Skin epidermis (tissue), 12 donors: ENCODE results near the gene NTRK2.

Experiments used
- H3K27ac ChIP-seq, 21 experiments: fragments of 200-600 bp; sonication (generic) in 11 of 21; one replicate each; pipeline ENCODE4 v1.5.0; 2020; ENCODE audit warnings: mild to moderate bottlenecking in 3 of 21, inconsistent platforms in 2 of 21, moderate library complexity in 2 of 21
- H3K4me3 ChIP-seq, 7 experiments: fragments of 200-600 bp; sonication (generic) in 2 of 7; one replicate each; pipeline ENCODE4 v1.5.0; 2020; ENCODE audit warnings: inconsistent platforms in 2 of 7, mild to moderate bottlenecking in 2 of 7, moderate library complexity in 1 of 7

NTRK2 gene

DNA sequence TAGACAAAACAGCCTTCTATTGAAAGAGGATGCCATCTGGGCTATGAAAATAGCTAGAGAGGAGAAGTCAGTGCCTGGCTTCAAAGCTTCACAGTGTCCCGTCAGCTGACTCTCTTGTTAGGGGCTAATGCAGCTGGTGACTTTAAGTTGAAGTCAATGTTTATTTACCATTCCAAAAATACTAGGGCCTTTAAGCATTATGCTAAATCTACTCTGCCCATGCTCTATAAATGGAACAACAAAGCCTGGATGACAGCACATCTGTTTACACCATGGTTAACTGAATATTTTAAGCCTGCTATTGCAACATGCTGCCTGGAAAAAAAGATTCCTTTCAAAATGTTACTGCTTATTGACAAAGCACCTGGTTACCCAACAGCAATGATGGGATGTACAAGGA is 309.1 kb downstream of the NTRK2 start:
- H3K27ac ChIP-seq, result no peak overlapping the region
- no peak overlapping the region for H3K4me3 ChIP-seq

DNA sequence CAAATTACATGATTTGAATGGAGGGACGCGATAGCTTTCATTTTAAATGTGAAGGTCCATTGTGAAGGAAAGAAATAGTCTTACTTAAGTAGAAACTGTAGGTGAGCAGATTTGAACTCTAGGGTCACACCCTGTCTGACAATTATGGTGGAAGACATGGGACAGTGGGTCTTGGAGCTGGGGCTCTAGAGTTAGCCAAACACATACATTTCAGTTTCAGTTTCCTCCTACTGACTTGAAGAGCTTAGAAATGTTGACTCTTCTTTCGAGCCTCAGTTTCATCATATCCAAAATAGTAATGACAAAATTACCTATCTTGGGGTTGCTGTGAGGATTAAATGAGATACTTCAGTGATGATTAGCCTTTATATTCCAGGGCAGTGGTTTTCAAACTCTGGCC is 314.2 kb downstream of the NTRK2 start:
- no peak overlapping the region for H3K4me3 ChIP-seq
- no peak overlapping the region for H3K27ac ChIP-seq

DNA sequence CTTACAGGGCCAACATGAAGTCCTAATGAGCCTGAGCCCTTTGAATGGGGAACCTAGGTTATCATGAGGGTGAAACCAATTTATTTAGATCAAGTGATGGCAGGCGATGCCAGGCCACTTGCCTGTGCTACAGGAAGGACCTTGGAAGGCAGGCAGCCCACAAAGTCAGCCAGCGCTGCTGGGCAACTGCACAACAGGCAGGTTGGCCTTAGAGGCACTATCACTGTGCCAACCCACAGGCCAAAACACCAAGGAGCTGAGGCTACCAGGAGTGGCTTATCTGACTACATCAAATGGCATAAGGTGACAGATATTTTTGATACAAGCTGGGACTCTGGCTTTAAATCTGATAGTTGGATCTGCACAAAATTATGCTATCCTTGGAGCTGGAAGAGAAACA is 319.1 kb downstream of the NTRK2 start:
- no peak overlapping the region for H3K27ac ChIP-seq
- no peak overlapping the region for H3K4me3 ChIP-seq

DNA sequence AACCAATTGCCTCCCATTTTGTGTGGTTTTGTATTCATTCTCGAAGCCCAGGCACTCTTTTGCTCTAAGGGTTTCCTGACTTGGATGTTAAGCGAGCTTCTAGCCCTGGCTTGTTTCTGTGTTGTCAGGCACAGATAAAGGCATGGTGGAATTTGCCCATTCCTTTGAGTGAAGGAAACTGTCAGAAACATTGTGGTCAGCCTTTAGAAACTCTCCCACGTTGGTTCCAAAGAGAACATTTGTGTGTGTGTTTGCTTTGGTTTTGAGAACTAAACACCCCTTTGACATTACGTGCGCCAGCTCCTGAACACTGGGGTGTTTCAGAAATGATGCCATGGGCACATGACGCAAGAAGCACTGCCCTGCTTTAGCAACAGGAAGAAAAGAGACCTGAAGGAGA is 320.9 kb downstream of the NTRK2 start:
- no peak overlapping the region for H3K4me3 ChIP-seq
- H3K27ac ChIP-seq, result peak overlapping the region in 7 of 21 experiments; percentile 2 to 66 (median 29)

DNA sequence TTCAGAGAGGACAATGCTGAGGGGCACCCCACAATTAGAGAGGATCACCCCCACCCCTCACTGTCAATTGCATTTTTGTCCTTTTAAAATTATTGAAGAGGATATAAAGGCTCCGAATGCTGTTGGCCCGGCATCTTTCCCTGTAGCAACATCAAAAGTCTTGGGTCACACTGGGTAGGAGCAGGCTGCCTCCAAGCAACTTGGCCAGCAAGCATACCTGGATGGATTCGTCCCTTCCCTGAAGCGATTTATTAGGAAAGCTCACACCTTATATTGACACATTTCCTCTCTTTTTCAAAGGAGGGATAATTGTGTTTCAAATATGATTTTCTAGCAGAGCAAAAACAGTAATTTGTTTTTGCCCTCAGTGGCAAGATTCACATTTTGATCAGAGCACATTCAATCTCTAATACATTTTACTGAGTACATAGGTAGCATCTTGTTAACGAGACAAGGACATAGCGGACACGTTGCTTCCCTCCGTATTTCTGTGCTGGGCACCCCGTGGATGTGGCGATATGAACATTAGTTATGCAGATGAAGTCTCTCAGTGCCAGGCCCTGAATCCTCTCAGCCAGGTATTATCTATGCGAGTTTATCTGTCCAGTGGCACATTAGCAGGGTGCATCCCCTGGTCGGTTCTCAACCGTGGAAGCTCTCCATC is 321.5 kb downstream of the NTRK2 start:
- peak overlapping the region in 7 of 21 experiments; percentile 2 to 66 (median 29) for H3K27ac ChIP-seq

DNA sequence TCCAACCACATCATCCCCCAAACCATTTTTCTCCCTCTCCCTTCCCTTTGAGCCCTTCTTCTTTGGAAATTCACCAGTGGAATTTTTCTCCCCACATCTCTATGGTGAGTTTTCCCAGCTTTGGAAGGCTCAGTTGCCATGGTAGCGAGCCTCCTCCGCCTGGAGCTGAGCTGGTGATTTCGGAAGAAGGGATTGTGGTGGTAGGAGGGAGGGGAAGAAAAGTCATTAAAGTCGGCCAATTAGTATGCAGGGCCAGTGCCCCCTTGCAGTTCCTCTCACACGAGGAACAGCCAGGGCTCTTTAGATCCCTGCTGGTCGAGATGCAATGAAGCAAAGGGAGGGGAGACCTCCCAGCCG is 322.0 kb downstream of the NTRK2 start:
- Histone ChIP-seq H3K4me3 (no peak overlapping the region), H3K27ac (peak overlapping the region in 1 of 21 experiments; percentile 66)

More for the DNA sequence above, 321.5 kb downstream of the NTRK2 start:
- H3K4me3 ChIP-seq, result no peak overlapping the region

DNA sequence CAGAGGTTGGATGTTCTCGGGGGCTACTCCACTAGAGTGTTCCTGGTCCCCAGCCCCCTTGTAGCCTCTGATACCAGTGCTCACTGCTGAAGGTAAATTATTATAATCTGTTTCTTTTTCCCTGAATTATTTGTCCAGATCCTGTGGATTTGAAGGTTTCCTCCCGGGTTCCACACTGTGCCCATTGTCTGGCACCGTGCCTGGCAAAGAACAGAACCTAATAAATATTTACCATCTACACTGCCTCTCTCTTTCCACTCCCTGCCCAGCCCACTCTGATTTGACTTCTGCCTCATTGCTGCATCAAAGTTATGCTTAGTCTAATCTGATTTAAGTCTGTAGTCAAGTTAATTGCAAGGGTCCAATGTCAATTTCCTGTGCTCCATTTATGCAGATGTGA is 322.9 kb downstream of the NTRK2 start:
- H3K4me3 ChIP-seq, result no peak overlapping the region
- no peak overlapping the region for H3K27ac ChIP-seq

DNA sequence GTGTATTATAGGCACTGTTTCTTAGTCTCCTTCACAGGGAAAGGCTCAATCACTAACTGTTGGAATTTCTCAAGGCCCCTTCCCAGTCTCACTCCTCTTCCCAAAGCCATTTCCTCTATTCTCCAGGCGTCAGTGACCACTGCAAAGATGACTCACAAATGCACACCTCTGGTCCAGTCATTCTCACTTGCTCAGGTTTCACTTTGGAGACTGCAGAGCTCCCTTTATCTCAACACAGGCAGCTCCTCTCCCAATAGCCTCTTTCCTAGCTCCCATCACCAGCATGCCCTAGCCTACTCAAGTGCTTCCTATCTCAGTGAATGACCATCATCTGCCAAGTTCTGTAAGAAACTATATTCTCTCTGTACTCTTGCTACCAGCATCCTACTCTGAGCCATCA is 323.6 kb downstream of the NTRK2 start:
- Histone ChIP-seq H3K4me3 (no peak overlapping the region), H3K27ac (no peak overlapping the region)

DNA sequence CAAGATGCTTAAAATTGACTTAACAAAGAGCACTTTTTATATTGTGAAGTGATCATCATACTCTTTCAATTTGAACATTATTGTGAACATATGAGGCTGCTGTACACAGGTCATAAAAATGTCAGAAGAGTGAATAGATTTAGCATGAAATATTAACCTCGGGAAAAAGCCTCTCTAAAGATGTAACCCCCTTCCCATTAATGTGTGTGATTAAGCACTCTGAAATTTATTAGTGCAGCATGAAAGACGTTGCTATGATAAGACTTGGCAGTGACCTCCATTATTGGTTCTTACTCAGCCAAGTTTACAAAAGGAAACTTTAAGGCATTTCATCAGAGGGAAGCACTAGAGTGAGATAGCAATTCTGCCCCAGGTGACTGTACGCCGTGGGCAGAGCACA is 326.5 kb downstream of the NTRK2 start:
- H3K27ac ChIP-seq, result no peak overlapping the region
- H3K4me3 ChIP-seq, result no peak overlapping the region

DNA sequence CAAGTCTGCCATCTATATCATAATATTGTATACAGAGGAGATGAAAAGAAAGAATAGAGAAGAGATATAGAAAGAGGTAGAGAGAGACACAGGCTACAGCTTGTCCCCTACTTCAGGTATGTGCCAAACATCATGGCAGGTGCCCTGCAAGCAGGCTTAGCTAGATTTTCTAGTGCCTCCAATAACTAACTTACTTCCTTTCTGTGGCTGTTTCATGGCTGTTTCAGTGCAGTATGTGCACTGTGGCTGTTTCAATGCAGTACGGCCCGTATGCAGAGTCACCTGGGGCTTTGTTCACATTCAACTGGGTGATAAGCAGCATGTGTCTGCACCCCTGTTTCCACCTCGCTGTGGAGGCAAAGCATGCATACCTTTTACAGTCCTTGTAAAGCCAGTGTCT is 327.2 kb downstream of the NTRK2 start:
- no peak overlapping the region for H3K27ac ChIP-seq

DNA sequence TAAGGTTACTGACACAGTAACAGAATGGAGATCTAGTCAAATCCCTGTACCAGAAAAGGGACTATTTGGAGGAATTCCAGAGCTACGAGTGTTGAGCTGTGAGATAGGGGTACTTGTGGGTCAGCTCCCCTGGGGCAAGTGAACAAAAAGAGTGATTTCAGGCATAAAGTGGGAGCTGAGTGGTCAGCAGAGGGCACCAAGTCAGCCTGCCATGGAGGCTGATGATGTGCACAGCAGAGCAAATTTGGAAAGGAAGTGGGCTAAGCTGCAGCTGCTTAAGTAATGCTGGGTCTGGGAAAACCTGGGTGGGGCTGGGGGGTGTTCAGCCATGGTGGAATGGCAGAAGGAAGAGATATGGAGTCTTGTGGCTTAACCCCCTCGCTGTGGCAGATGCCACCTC is 327.9 kb downstream of the NTRK2 start:
- no peak overlapping the region for H3K4me3 ChIP-seq
- peak overlapping the region in 1 of 21 experiments; percentile 16 for H3K27ac ChIP-seq

More for the DNA sequence above, 327.2 kb downstream of the NTRK2 start:
- H3K4me3 ChIP-seq, result no peak overlapping the region

DNA sequence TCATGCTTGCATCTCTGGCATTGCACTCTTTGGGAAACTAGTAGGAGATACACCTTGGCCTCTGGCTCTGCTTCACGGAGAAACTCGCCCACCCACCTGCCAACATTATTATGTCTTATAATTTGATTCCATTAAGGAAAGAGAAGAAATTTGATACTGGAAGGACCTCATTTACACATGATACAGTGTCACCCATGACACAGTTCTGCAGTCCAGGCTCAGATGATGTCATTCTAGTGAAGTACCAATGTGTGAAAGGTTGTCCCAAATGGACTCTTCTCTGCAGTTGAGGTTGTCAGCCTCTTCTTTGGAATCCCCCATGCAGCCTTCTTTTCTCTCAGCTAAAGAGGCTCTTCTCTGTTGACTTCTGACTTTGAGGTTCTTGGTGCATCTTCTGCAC is 329.1 kb downstream of the NTRK2 start:
- no peak overlapping the region for H3K27ac ChIP-seq
- H3K4me3 ChIP-seq, result no peak overlapping the region

DNA sequence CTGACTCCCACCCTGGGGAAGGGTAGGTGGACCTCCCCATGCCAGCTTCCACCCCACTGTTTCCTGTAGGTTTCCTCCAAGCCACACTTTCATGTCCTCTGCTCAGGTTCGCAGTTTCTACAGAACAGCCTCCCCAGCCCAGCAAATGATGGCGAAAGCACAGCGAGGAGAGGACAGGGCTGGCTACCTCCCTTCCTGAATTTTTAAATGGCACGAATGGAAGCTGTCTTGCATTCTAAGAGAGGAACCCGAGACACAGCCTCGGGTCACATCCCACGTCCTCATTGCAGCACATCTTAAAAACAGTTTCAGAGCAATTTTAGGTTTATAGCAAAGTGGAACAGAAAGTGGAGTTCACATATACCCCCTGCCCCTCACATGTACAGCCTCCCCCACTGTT is 330.3 kb downstream of the NTRK2 start:
- H3K27ac ChIP-seq, result no peak overlapping the region
- no peak overlapping the region for H3K4me3 ChIP-seq

DNA sequence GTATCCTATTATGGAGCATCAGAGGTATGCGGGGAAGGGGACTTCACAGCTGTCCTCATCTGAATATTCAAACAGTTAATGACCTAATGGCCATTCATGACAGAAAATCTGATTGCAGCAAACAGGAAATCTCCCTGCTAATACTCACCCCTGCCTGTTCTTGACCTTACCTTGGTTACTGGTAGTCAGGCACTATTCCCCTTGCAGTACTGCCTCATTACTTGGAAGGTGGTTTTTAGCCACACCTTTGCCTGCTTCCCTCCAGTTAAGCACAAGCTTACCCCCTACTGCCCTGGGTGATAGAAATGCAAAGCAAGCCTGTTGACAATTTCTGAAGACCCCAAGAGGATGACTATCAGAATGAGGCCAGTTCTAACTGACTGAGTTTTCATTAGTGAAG is 332.4 kb downstream of the NTRK2 start:
- no peak overlapping the region for H3K27ac ChIP-seq

DNA sequence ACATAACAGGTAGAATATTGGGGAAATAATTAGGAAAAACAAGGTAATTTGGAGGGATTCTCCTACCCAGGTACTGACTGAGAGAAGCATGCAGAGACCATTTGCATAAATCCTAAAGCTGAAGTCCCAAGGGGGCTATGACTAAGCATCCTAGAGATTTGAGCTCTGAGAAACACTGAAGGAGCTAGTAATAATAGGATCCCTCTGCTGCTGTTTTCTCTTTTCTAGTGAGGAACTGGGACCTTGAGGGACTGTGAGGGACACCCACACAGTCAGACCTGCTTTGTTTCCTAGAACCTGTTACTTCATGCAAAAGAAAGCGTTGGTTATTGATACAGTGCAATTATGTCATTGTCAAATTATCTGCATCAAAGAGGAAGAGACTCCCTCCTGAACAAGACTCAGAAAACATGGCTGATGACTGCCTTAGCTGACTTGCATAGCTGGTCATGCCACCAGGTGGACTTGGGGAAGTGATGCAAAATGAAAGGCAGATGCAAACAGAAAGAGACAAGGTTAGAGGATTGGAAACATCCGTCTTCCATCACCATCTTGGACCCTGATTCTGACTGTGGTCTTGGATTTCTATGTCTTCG is 335.4 kb downstream of the NTRK2 start:
- H3K27ac ChIP-seq, result no peak overlapping the region

More for the DNA sequence above, 332.4 kb downstream of the NTRK2 start:
- no peak overlapping the region for H3K4me3 ChIP-seq

DNA sequence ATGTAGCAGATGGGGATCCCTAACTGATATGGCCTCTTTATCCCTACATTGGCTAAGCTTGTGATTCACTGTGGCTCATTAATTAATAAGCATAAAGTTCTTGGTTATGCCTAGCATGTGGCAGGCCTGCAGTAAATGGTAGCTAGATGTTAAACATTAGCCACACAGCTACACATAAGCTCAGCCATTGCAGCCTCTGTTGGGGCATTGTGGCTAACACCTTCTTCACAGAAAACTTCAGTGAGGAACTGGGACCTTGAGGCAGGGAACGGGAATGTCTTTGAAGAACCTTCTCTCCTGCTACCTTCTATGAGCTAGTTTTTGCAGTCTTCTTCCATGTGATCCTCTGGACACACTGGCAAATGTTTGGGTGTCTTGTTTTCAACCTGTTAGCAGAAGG is 338.2 kb downstream of the NTRK2 start:
- Histone ChIP-seq H3K27ac (no peak overlapping the region), H3K4me3 (no peak overlapping the region)

More for the DNA sequence above, 335.4 kb downstream of the NTRK2 start:
- H3K4me3 ChIP-seq, result no peak overlapping the region

DNA sequence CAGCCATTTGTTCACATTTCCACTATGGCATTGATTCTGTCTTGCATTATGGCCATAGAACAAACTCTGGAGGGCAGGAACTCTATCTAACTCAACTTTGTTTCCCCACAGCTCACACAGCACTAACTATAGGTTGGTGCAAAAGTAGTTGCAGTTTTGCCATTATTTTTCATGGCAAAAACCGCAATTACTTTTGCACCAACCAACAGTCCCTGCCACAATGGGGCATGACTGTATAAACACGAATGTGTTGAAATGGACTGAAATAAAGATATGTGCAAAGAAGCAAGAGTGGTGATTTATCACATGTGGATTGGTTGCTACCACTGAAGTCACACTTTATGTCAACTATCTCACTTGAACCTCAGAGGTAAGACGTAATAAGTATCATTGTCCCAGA is 338.7 kb downstream of the NTRK2 start:
- Histone ChIP-seq H3K4me3 (no peak overlapping the region), H3K27ac (no peak overlapping the region)

DNA sequence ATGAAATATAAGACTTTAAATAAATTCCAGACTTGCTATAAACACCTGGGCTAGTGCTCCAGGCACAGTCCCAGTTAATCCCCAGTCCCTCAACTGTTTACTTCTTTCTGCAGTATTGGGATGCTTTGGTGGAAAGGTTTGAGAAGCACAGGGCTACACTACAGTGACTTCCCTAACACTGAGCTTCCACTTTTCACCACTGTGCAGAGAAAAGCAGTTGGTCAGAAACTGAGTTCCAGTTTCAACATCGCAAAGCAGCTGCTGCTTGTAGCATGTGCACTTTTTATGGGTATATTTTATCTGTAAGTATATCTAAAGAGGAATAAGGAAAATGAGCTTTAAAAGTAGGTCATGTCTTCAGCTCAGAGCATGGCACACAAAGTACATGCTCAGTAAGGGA is 339.7 kb downstream of the NTRK2 start:
- H3K4me3 ChIP-seq, result no peak overlapping the region

DNA sequence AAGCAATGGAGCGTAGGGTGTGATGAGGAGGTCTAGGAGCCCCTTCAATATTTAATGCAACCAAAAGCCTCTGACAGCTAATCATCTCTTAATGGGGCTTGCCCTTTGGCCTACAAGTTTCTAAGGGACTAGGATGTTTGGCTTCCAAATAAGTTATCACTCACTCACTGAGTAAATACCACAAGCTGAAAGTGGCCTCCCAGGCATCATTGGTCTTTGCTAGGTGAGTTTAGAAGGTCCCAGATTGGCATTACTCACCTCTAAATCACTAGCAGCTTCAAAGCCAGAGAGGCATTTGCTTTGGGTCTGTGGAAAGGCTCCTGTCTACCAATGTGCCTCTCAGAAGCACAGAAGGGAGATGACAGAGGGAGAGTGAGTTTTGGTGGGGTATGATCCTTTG is 344.2 kb downstream of the NTRK2 start:
- H3K27ac ChIP-seq, result no peak overlapping the region

More for the DNA sequence above, 339.7 kb downstream of the NTRK2 start:
- no peak overlapping the region for H3K27ac ChIP-seq

DNA sequence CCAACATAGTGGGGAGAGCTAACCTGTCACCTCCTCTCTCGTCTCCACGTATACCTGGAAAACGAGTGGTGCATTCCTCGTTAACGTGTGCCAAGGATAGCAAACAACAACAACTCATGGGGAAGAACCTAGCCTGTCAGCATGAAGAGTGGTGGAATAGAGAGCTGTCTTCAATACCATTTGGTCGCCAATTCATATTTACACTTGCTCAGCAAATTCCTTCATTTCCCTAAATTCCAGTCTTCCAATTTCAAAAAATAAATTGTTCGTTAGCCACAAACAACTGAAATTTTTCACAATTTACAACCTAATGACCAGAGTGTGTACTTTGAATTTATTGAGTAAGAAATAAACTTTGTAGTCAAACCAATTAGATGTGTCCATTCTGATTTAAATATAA is 344.8 kb downstream of the NTRK2 start:
- Histone ChIP-seq H3K27ac (no peak overlapping the region), H3K4me3 (no peak overlapping the region)

More for the DNA sequence above, 344.2 kb downstream of the NTRK2 start:
- H3K4me3 ChIP-seq, result no peak overlapping the region

DNA sequence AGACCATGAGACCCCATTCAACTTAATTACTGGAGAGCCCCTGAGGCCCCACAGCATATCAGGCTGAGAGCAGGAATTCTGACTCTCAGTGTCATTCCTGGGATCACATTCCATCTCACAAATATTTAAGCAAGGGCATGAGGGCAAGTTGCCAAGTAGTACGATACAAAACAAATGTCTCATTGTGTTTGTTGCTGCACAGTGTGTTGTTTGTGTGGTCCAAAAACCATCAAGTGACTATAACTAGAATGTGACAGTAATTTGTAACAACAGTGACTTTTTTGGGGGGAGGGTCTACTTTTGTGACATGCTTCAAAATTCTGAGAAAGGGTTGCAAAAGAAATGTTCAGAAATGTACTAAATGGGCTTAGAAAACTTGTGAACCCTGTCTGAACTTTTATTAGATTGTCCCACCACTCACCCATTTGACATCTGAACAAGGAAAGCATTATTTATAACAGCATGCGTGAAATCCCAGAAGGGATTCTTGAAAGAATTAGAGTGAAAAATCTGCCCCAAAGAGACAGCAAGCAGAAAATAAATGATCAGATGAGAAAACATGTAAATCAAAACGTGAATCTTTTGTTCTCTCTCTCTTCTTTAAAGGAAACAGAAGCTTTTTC is 347.0 kb downstream of the NTRK2 start:
- H3K4me3 ChIP-seq, result no peak overlapping the region
- H3K27ac ChIP-seq, result no peak overlapping the region
